CD4-positive, alpha-beta T cell treated with Interferon alpha-2 for 1 hour (primary cell): ENCODE results near the gene RNU4-1.
"Not testable (repeated sequence)": the region's sequence is repeated elsewhere in the genome, so short reads cannot be mapped to it uniquely, and the experiment has no call there.

Source experiments
- DNase-seq, 2 donors: peaks; one replicate each; pipeline ENCODE4 v3.0.0-alpha.2; 2020 to 2022

RNU4-1 gene

DNA sequence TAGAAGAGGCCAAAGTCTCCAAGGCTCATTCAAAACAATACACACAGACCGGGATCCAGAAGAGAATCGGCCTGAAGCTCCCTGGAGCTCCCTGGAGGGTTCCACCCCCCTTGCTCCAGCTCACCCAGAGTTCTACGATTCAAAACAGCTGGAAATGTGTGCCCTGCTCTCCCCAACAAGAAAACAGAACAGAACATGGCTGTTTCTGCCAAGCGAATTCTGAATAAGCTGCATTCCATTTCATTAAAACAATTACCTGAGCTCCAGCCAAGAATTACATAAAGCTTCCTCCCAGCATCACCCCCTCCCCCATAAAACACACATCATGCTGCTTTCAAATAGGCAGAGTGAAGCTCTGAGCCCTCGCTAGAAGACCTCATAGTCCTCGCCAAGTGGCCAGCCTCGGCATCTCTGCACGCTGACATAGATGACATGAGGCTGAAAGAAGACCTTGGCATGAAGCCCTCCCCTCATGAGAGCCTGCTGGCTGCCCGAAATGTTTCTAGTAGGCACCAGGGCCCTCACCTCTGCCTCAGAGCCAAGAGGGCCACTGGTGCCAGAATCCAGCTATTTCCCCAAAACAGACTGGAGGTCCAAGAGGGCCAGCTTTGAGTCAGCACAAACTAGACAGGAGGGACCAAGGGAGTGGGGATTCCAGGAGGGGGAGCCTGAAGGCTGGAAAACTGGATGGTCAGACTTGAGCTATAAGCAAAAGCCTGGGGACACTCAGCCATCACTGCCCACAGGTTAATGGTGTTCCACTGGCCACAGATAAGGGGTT is 35.8 kb downstream of the RNU4-1 start:
- no peak for DNase-seq

GRCh38 chr12:120254809-120255208 is 38.2 kb downstream of the RNU4-1 start:
- DNase-seq = no peak

GRCh38 chr12:120253313-120253712 is 39.7 kb downstream of the RNU4-1 start:
- peak; percentile 79 to 82 for DNase-seq

DNA sequence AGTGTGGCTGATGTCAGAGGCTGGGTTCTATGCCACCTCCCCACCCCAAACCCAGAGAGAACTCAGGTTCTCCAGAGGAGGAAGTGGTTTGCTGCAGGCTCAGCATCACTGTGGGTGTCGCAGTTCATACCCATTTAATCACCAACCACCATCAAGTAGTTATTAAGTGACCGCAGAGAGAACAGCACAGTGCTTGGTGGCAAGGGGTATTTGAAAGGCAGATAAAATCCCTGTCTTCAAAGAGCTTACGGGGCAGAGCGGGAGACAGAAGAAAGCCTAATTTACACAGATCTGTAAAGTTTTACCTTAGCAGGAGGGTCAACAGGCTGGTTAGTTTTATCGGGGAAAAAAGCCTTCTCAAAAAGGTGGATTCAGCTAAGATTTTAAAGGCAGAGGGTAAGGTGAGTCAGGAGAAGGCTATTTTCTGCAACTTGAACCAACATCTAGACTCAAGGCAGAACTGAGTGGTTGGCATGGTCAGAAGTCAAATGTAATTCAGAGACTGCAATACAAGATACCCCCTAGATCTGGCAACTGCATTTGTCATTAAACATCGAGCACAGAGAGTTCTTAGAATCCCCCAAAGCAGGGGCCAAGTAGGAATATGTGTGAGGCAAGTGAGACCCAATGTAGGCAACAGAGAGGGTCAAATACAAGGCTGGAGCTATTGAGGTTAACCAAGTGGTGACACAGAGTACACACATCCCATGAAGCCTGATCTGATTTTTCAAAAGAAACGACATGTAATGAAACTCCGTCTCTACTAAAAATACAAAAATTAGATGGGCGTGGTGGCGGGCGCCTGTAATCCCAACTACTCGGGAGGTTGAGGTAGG is 40.7 kb downstream of the RNU4-1 start:
- peak; percentile 85 to 90 for DNase-seq

- DNase-seq = not testable (repeated sequence)
Observed at GRCh38 chr12:120251364-120252070, 41.5 kb downstream of the RNU4-1 start.

DNA sequence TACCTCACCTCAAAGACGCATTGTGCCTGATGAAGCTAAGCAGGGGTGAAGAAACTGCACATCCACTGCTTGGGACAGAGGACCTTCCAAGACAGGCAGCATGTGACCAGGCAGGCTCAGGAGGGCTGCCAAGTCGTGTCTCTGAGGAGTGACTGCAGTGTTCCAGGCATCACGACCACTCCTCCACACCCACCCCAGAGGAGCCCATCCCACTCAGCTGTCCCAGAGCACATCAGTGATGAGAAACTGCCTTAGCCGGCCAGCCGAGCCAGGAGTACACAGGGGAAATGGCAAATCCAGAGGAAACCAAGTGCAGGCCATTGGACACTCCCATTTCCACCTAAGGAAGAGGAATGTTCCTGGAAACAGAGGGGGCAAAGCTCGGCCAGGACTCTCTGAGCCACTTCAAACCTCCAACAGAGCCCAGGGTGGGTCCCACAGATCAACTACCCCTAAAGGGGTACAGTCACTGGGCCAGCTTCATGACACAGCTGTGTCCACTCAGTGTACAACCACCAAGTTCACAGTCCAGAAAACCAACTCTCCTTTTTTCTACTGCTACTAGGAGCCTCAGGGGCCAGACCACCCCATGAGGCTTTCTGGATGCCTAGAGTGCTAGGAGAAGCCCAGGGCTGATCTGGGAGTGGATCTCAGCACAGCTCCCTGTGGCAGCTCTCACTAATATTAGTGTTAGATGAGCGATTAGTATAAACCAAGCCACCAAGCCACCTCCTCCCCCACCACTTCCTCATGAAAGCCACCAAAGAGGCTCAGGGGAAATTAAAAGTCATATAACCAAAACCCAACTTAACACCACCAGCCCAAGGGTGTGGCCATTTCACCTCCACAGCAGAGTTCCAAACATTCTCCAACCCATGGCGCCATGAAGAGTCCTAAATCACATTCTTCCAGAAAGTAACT is 42.9 kb downstream of the RNU4-1 start:
- DNase-seq = peak; percentile 33 to 66

GRCh38 chr12:120249266-120249874 is 43.7 kb downstream of the RNU4-1 start:
- DNase-seq = no peak

DNA sequence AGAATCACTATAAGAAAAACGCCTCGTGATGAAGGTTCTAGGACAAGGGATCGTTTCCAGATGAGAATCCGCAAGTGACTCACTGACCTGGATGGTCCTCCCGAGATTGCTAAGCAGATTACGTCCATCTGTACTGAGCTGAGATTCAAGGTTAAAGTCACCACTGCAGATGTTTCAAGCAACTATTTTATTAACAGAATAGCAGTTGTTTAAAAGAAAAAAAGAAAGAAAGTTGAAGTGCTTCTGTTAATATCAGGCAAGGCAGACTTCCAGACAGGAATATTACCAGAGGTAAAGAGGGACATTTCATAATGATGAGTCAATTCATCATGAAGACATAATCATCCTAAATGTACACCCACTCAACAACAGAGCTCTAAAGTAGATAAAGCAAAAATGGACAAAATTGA is 45.4 kb downstream of the RNU4-1 start:
- no peak for DNase-seq

GRCh38 chr12:120247183-120247582 is 45.9 kb downstream of the RNU4-1 start:
- no peak for DNase-seq

GRCh38 chr12:120246705-120247104 is 46.3 kb downstream of the RNU4-1 start:
- not testable (repeated sequence) for DNase-seq
